A549 (cell line): ENCODE data around the gene MAG. TPM values are rescaled to one million over a fixed set of nuclear protein-coding genes. Genes with fewer than 3 reads are reported as not detected.

ENCODE experiments used
- ATAC-seq, 2 experiments: fragments of 200-7000 bp in 1 of 2; fragments of >200 bp in 1 of 2; cut with Nextera tagmentation in 1 of 2; cut with Tn5 transposase in 1 of 2; 3 replicates each; pipeline versions ENCODE4 v1.8.0 to v1.9.1; 2018 to 2020; ENCODE audit warnings: mild to moderate bottlenecking in 1 of 2, moderate library complexity in 1 of 2
- CTCF ChIA-PET: fragments of 300-600 bp; sonication (Branson Sonifier 250); formaldehyde crosslinking; extraction: SDS; loops from one replicate; lab custom pipeline; 2021; ENCODE audit warnings: antibody characterized with exemption, inconsistent platforms; lab: Yijun Ruan, JAX
- POLR2A ChIA-PET: fragments of 350-600 bp; formaldehyde crosslinking; extraction: SDS; loops from one replicate; lab custom pipeline; 2021; ENCODE audit warnings: antibody characterized with exemption, inconsistent platforms; lab: Yijun Ruan, JAX
- DNase-seq, 2 experiments: peaks; one replicate each; pipeline versions ENCODE4 v3.0.0 to v3.0.0-alpha.2; 2011 to 2016; ENCODE audit warnings: low read depth in 1 of 2, low spot score in 1 of 2
- FAIRE-seq: peaks from 2 replicates; lab custom pipeline; 2011; peaks lifted over from hg19 to GRCh38; lab: Jason Lieb, UNC
- H3K27ac ChIP-seq, 2 experiments: fragments of >200 bp; sonication (Bioruptor Twin); formaldehyde crosslinking; 3 replicates each; pipeline ENCODE4 v1.5.1; 2016 to 2017
- H3K4me1 ChIP-seq: fragments of >200 bp; sonication (Bioruptor Twin); formaldehyde crosslinking; 3 replicates; pipeline ENCODE4 v1.6.1; 2016
- H3K4me2 ChIP-seq: fragments of >200 bp; sonication (Bioruptor Twin); formaldehyde crosslinking; 3 replicates; pipeline ENCODE4 v1.6.1; 2016
- H3K4me3 ChIP-seq: fragments of >200 bp; sonication (Bioruptor Twin); formaldehyde crosslinking; 3 replicates; pipeline ENCODE4 v1.5.1; 2016
- H3K9me3 ChIP-seq: fragments of >200 bp; sonication (Bioruptor Twin); formaldehyde crosslinking; 3 replicates; pipeline ENCODE4 v1.6.1; 2016
- BCL3 ChIP-seq: fragments of >200 bp; sonication (Bioruptor Twin); formaldehyde crosslinking; IDR thresholded peaks from 3 replicates; pipeline ENCODE4 v1.6.1; 2016
- CBX2 ChIP-seq: fragments of 200-600 bp; sonication (generic); IDR thresholded peaks from 2 replicates; pipeline ENCODE4 v1.6.1; 2016; ENCODE audit warnings: low read depth, mild to moderate bottlenecking, borderline replicate concordance
- CEBPB ChIP-seq, 2 experiments: fragments of >200 bp in 1 of 2; sonication (Bioruptor Twin) in 1 of 2; formaldehyde crosslinking in 1 of 2; IDR thresholded peaks; 2 replicates each; pipeline ENCODE4 v1.6.1; 2012 to 2016
- CTCF ChIP-seq: fragments of >200 bp; sonication (Bioruptor Twin); formaldehyde crosslinking; IDR thresholded peaks from 3 replicates; pipeline ENCODE4 v1.5.1; 2016
- EHF ChIP-seq: fragments of 250-450 bp; sonication (Bioruptor Pico); IDR thresholded peaks from 2 replicates; pipeline ENCODE4 v1.5.0; 2020; ENCODE audit warnings: mild to moderate bottlenecking
- ELK1 ChIP-seq: fragments of 150-350 bp; IDR thresholded peaks from 2 replicates; pipeline ENCODE4 v1.6.1; 2014; ENCODE audit warnings: low read depth, mild to moderate bottlenecking, low read length
- EP300 ChIP-seq, 2 experiments: fragments of >200 bp; sonication (Bioruptor Twin); formaldehyde crosslinking; IDR thresholded peaks; 2 replicates in 1 of 2; 3 replicates in 1 of 2; pipeline ENCODE4 v1.6.1; 2016 to 2017
- FOSB ChIP-seq: fragments of 250-450 bp; sonication (Bioruptor Pico); IDR thresholded peaks from 2 replicates; pipeline ENCODE4 v1.5.0; 2020; ENCODE audit warnings: mild to moderate bottlenecking, moderate library complexity
- HEYL ChIP-seq: fragments of 250-450 bp; sonication (Bioruptor Pico); IDR thresholded peaks from 2 replicates; pipeline ENCODE4 v1.8.0; 2021; ENCODE audit warnings: mild to moderate bottlenecking, moderate library complexity
- HOXB13 ChIP-seq: fragments of 250-450 bp; sonication (Bioruptor Pico); IDR thresholded peaks from 2 replicates; pipeline ENCODE4 v1.5.0; 2020; ENCODE audit warnings: low read depth, mild to moderate bottlenecking, moderate library complexity
- HOXB5 ChIP-seq: fragments of 250-450 bp; sonication (Bioruptor Pico); IDR thresholded peaks from 2 replicates; pipeline ENCODE4 v1.5.0; 2020; ENCODE audit warnings: mild to moderate bottlenecking, moderate library complexity
- JUNB ChIP-seq: fragments of >200 bp; sonication (Bioruptor Twin); formaldehyde crosslinking; IDR thresholded peaks from 2 replicates; pipeline ENCODE4 v1.6.1; 2016
- MAX ChIP-seq: IDR thresholded peaks from 2 replicates; pipeline ENCODE4 v1.6.1; 2012
- NFE2L2 ChIP-seq: fragments of 150-350 bp; conservative IDR thresholded peaks from 2 replicates; pipeline ENCODE4 v1.6.1; 2014; ENCODE audit warnings: low read length
- PBX3 ChIP-seq: IDR thresholded peaks from 2 replicates; pipeline ENCODE4 v1.6.1; 2012
- RAD21 ChIP-seq, 2 experiments: fragments of >200 bp in 1 of 2; sonication (Bioruptor Twin) in 1 of 2; formaldehyde crosslinking in 1 of 2; IDR thresholded peaks in 1 of 2; conservative IDR thresholded peaks in 1 of 2; 2 replicates in 1 of 2; 3 replicates in 1 of 2; pipeline ENCODE4 v1.6.1; 2012 to 2018; ENCODE audit warnings: inconsistent platforms in 1 of 2
- RCOR1 ChIP-seq: fragments of 150-350 bp; IDR thresholded peaks from 2 replicates; pipeline ENCODE4 v1.6.1; 2014; ENCODE audit warnings: antibody characterized with exemption, low read length, low read depth
- RNF2 ChIP-seq: fragments of 200-600 bp; sonication (generic); IDR thresholded peaks from 2 replicates; pipeline ENCODE4 v1.6.1; 2016; ENCODE audit warnings: low read depth, mild to moderate bottlenecking, antibody characterized with exemption, moderate library complexity, borderline replicate concordance
- SMC3 ChIP-seq: fragments of >200 bp; sonication (Bioruptor Twin); formaldehyde crosslinking; IDR thresholded peaks from 3 replicates; pipeline ENCODE4 v1.6.1; 2018; ENCODE audit warnings: inconsistent platforms
- TFCP2L1 ChIP-seq: fragments of 250-450 bp; sonication (Bioruptor Pico); IDR thresholded peaks from 2 replicates; pipeline ENCODE4 v1.5.0; 2021; ENCODE audit warnings: mild to moderate bottlenecking
- ZFP36 ChIP-seq: fragments of 450-650 bp; IDR thresholded peaks from 2 replicates; pipeline ENCODE4 v1.6.1; 2014; ENCODE audit warnings: borderline replicate concordance; ENCODE audit not compliant: partially characterized antibody
- WGBS: methylation state at CpG from one replicate; pipeline ENCODE4 v1.1.6; 2017; ENCODE audit errors: missing lambda C conversion rate; 5-methylcytosine and 5-hydroxymethylcytosine counted together
- polyA plus RNA-seq, 4 experiments: library from polyadenylated mRNA; depleted of rRNA in 3 of 4; stranded (reverse); fragments of >200 nt; fragmentation: RNase III in 1 of 4; extraction: RNeasy Plus Mini Kit Qiagen cat#74134 plus additional on column Dnase treatment in 1 of 4; gene quantifications; 2 replicates in 3 of 4; 3 replicates in 1 of 4; pipeline ENCODE4 v1.2.3, GENCODE V29; 2011 to 2017

The MAG gene
- polyA plus RNA-seq, 2 of the 4 experiments (the other 2 are of a cell fraction), result not detected

- WGBS, result 69% methylated on average over 17 of the region's 17 CpGs
- H3K4me3 ChIP-seq, result no peak overlapping the region
- FAIRE-seq, result no peak
- POLR2A ChIA-PET, result interaction anchor here (1.4 kb wide), 1 partner anchor 10 kb away, joined by 4 read pairs; no protein-coding TSS in a partner anchor
- ATAC-seq, result no peak
- H3K4me1 ChIP-seq, result no peaks in the 10 kb centered on the region
- no peak for DNase-seq
- no peak overlapping the region for H3K4me2 ChIP-seq
- H3K9me3 ChIP-seq, result no peaks in the 10 kb centered on the region
- TF ChIP-seq HEYL (no peak), CBX2 (no peak), RCOR1 (no peak), ELK1 (no peak), TFCP2L1 (CRISPR knock-in tag) (no peak), RAD21 (conservative IDR thresholded peaks at IDR 0.05 in 1 of 2, IDR thresholded peaks at IDR 0.05 in 1 of 2) (no peak)
- TF ChIP-seq, all 56 proteins: peak for 0
- CTCF ChIA-PET, result interaction anchor here (0.7 to 2.3 kb wide), 8 partner anchors 11 to 282 kb away, joined by 3 to 11 read pairs (median 4); no protein-coding TSS in a partner anchor
- H3K27ac ChIP-seq, result no peak overlapping the region
These were observed 37.3 kb upstream of the MAG start for GRCh38 chr19:35254341-35255297.

GRCh38 chr19:35256566-35256965, 35.4 kb upstream of the MAG start:
- CTCF ChIA-PET, result interaction anchor here (0.6 to 2.9 kb wide), 9 partner anchors 10 to 195 kb away, joined by 3 to 12 read pairs (median 6); partner anchors contain the start of gene FXYD7
- H3K27ac ChIP-seq, result no peak overlapping the region
- no peaks in the 10 kb centered on the region for H3K4me1 ChIP-seq
- FAIRE-seq (no peak), ATAC-seq (no peak), DNase-seq (no peak)
- POLR2A ChIA-PET, result no interaction called here
- H3K9me3 ChIP-seq, result no peaks in the 10 kb centered on the region
- no peak overlapping the region for H3K4me2 ChIP-seq
- TF ChIP-seq EP300 (IDR thresholded peaks at IDR 0.05), result no peak
- TF ChIP-seq CBX2, result no peak
- no peak for TF ChIP-seq PBX3
- no peak for TF ChIP-seq FOSB (CRISPR knock-in tag)
- no peak for TF ChIP-seq JUNB
- TF ChIP-seq MAX, result no peak
- TF ChIP-seq SMC3, result no peak
- no peak for TF ChIP-seq HOXB5
- TF ChIP-seq RNF2, result no peak
- no peak for TF ChIP-seq CEBPB (IDR thresholded peaks at IDR 0.05)
- no peak for TF ChIP-seq BCL3
- TF ChIP-seq NFE2L2, result no peak
- H3K4me3 ChIP-seq, result no peak overlapping the region
- WGBS, result 2% methylated on average over 2 of the region's 2 CpGs

GRCh38 chr19:35257113-35257461, 34.9 kb upstream of the MAG start:
- Histone ChIP-seq H3K4me1 (no peaks in the 10 kb centered on the region), H3K4me2 (no peak overlapping the region), H3K27ac (no peak overlapping the region), H3K4me3 (no peak overlapping the region), H3K9me3 (no peaks in the 10 kb centered on the region)
- TF ChIP-seq EHF (no peak), HOXB13 (CRISPR knock-in tag) (no peak), ZFP36 (no peak), EP300 (IDR thresholded peaks at IDR 0.05) (no peak), CTCF (no peak)
- 56% methylated on average over 9 of the region's 9 CpGs for WGBS
- ATAC-seq, result no peak
- FAIRE-seq, result no peak
- POLR2A ChIA-PET, result no interaction called here
- DNase-seq, result no peak
- CTCF ChIA-PET, result interaction anchor here (0.6 to 2.9 kb wide), 8 partner anchors 9 to 194 kb away, joined by 3 to 12 read pairs (median 6); partner anchors contain the start of gene FXYD7
